Liver (tissue), 9 donors: ENCODE measurements around the gene FGD4. TPM values are rescaled to one million over a fixed set of nuclear protein-coding genes. Genes with fewer than 3 reads are reported as not detected.

Experiments used
- DNase-seq: peaks from one replicate; pipeline ENCODE4 v3.0.0-alpha.2; 2017; ENCODE audit warnings: low spot score
- H3K27ac ChIP-seq, 2 donors: one replicate each; pipeline ENCODE4 v1.7.0; 2013; ENCODE audit warnings: inconsistent platforms in 2 of 2, low read length in 2 of 2, control low read depth in 1 of 2, low read depth in 1 of 2, mild to moderate bottlenecking in 1 of 2
- H3K27me3 ChIP-seq, 4 donors: one replicate each; pipeline versions ENCODE4 v1.6.1 to v1.7.0; 2013; ENCODE audit warnings: low read length in 3 of 4, inconsistent platforms in 1 of 4, mild to moderate bottlenecking in 1 of 4, moderate library complexity in 1 of 4; ENCODE audit not compliant: control insufficient read depth in 4 of 4, insufficient read depth in 4 of 4
- H3K36me3 ChIP-seq, 4 donors: one replicate each; pipeline versions ENCODE4 v1.6.1 to v1.7.0; 2013; ENCODE audit warnings: low read length in 3 of 4, mild to moderate bottlenecking in 3 of 4, low read depth in 1 of 4, moderate library complexity in 1 of 4; ENCODE audit not compliant: control insufficient read depth in 4 of 4, insufficient read depth in 3 of 4
- H3K4me1 ChIP-seq, 4 donors: one replicate each; pipeline versions ENCODE4 v1.6.1 to v1.7.0; 2013; ENCODE audit warnings: low read length in 3 of 4, mild to moderate bottlenecking in 3 of 4, moderate library complexity in 1 of 4; ENCODE audit not compliant: control insufficient read depth in 4 of 4, insufficient read depth in 4 of 4
- H3K4me3 ChIP-seq, 3 donors: one replicate each; pipeline versions ENCODE4 v1.6.1 to v1.7.0; 2013; ENCODE audit warnings: low read length in 3 of 3, control low read depth in 1 of 3, low read depth in 1 of 3, mild to moderate bottlenecking in 1 of 3
- H3K9ac ChIP-seq, 2 donors: one replicate each; pipeline ENCODE4 v1.7.0; 2013; ENCODE audit warnings: low read length in 2 of 2, mild to moderate bottlenecking in 2 of 2, moderate library complexity in 2 of 2, control low read depth in 1 of 2, low read depth in 1 of 2
- H3K9me3 ChIP-seq, 4 donors: one replicate each; pipeline versions ENCODE4 v1.6.1 to v1.7.0; 2013; ENCODE audit warnings: low read length in 3 of 4; ENCODE audit not compliant: control insufficient read depth in 4 of 4
- EGR1 ChIP-seq, 2 donors: IDR thresholded peaks; 2 replicates each; pipeline ENCODE4 v1.6.1; 2016 to 2018; ENCODE audit warnings: antibody characterized with exemption in 2 of 2, low read depth in 2 of 2
- FOXA1 ChIP-seq: IDR thresholded peaks from 2 replicates; pipeline ENCODE4 v1.6.1; 2016; ENCODE audit warnings: antibody characterized with exemption
- FOXA2 ChIP-seq: IDR thresholded peaks from 2 replicates; pipeline ENCODE4 v1.6.1; 2016; ENCODE audit warnings: antibody characterized with exemption
- GABPA ChIP-seq, 2 donors: IDR thresholded peaks in 1 of 2; conservative IDR thresholded peaks in 1 of 2; 2 replicates each; pipeline ENCODE4 v1.6.1; 2016; ENCODE audit warnings: antibody characterized with exemption in 2 of 2, mild to moderate bottlenecking in 1 of 2, moderate library complexity in 1 of 2
- HNF4A ChIP-seq, 2 donors: conservative IDR thresholded peaks; 2 replicates each; pipeline ENCODE4 v1.6.1; 2016; ENCODE audit warnings: antibody characterized with exemption in 2 of 2, mild to moderate bottlenecking in 2 of 2
- HNF4G ChIP-seq: IDR thresholded peaks from 2 replicates; pipeline ENCODE4 v1.6.1; 2016; ENCODE audit warnings: antibody characterized with exemption
- JUND ChIP-seq, 2 donors: IDR thresholded peaks; 2 replicates each; pipeline ENCODE4 v1.6.1; 2016; ENCODE audit warnings: antibody characterized with exemption in 2 of 2
- NR2F2 ChIP-seq: IDR thresholded peaks from 2 replicates; pipeline ENCODE4 v1.6.1; 2016; ENCODE audit warnings: antibody characterized with exemption
- RAD21 ChIP-seq, 2 donors: IDR thresholded peaks; 2 replicates each; pipeline ENCODE4 v1.6.1; 2016; ENCODE audit warnings: antibody characterized with exemption in 2 of 2, mild to moderate bottlenecking in 2 of 2
- RXRA ChIP-seq, 2 donors: IDR thresholded peaks; 2 replicates each; pipeline ENCODE4 v1.6.1; 2017 to 2018; ENCODE audit warnings: antibody characterized with exemption in 2 of 2, mild to moderate bottlenecking in 1 of 2
- SP1 ChIP-seq: IDR thresholded peaks from 2 replicates; pipeline ENCODE4 v1.6.1; 2018; ENCODE audit warnings: antibody characterized with exemption, mild to moderate bottlenecking
- TAF1 ChIP-seq: conservative IDR thresholded peaks from 2 replicates; pipeline ENCODE4 v1.6.1; 2016; ENCODE audit warnings: antibody characterized with exemption, mild to moderate bottlenecking
- YY1 ChIP-seq: IDR thresholded peaks from 2 replicates; pipeline ENCODE4 v1.6.1; 2016; ENCODE audit warnings: antibody characterized with exemption, mild to moderate bottlenecking
- WGBS: extraction: QIAGEN DNeasy Blood & Tissue Kit; methylation state at CpG from one replicate; pipeline ENCODE4 v1.1.7; 2013; 5-methylcytosine and 5-hydroxymethylcytosine counted together
- polyA plus RNA-seq, 2 donors: library from polyadenylated mRNA; stranded (reverse) in 1 of 2; unstranded in 1 of 2; fragments of 200-250 nt in 1 of 2; fragments of >200 nt in 1 of 2; fragmentation: Nextera tagmentation in 1 of 2; extraction: Ambion mirVana in 1 of 2; gene quantifications; one replicate each; pipeline versions ENCODE4 v1.2.1 to v1.2.3, GENCODE V29; 2013 to 2015
- total RNA-seq, 2 donors: library from RNA; depleted of rRNA; stranded (reverse); fragments of >200 nt; gene quantifications; one replicate each; pipeline ENCODE4 v1.2.3, GENCODE V29; 2014
- TF ChIP-seq, protein P1 (sequence below): IDR thresholded peaks from 2 replicates; pipeline ENCODE4 v1.6.1; 2016; ENCODE audit warnings: antibody characterized with exemption
- TF ChIP-seq, protein P2 (sequence below): IDR thresholded peaks from 2 replicates; pipeline ENCODE4 v1.6.1; 2016; ENCODE audit warnings: antibody characterized with exemption
- TF ChIP-seq, protein P3 (sequence below): fragments of 150-350 bp; IDR thresholded peaks from 2 replicates; pipeline ENCODE4 v1.5.1; 2017; ENCODE audit warnings: improper control_type of control experiment, low read depth, low read length; ENCODE audit not compliant: missing input control
- TF ChIP-seq, protein P4 (sequence below): IDR thresholded peaks from 2 replicates; pipeline ENCODE4 v1.6.1; 2016; ENCODE audit warnings: antibody characterized with exemption, mild to moderate bottlenecking
- TF ChIP-seq, protein P5 (sequence below): IDR thresholded peaks from 2 replicates; pipeline ENCODE4 v1.6.1; 2016; ENCODE audit warnings: antibody characterized with exemption
- donor health status: healthy.
- donor health status: healthy.
- donor health status: healthy.
- donor health status: healthy.
- donor health status: healthy.

Gene FGD4
- total and polyA plus RNA-seq, 4 donors = 3.8 to 26.4 (median 9.0) TPM

DNA sequence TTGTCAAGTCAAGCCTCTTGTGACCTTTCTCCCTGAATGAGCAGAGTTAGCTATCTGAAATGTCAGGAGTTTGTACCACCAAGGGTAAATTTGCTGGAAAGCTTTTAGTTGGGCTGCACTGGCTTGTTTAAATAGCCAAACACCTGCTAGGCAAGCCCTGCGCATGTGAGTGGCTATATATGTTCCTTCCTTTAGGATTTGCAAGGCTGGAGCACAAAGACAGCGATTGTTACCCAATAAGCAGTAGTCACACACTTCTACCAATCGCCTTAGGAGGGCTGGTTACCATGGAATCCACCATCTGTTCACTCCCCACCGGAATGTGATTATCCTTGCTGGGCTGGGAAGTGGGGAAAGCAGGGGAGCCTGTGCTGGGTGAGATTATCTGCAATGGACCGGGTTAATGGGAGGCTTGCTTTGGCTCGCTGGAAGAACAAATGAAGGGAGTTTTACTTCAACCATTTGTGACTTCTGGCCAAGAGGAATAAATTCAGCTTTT lies 102.5 kb downstream of the FGD4 start:
- Histone ChIP-seq H3K9me3 (no peaks in the 10 kb centered on the region), H3K4me1 (peaks cover 4 to 45% (median 19%) of the 10 kb centered on the region in 4 donors), H3K4me3 (peak overlapping the region; percentile 30 to 70 (median 36)), H3K27ac (peak overlapping the region; percentile 78 to 99), H3K27me3 (no peaks in the 10 kb centered on the region), H3K9ac (peak overlapping the region; percentile 42 to 98), H3K36me3 (no peaks in the 10 kb centered on the region)
- WGBS = 20% methylated on average over 6 of the region's 6 CpGs
- no peak for DNase-seq
- no peak for TF ChIP-seq SP1
- TF ChIP-seq FOXA2 = no peak
- TF ChIP-seq, protein P1, sequence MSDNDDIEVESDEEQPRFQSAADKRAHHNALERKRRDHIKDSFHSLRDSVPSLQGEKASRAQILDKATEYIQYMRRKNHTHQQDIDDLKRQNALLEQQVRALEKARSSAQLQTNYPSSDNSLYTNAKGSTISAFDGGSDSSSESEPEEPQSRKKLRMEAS = no peak
- TF ChIP-seq, protein P2, sequence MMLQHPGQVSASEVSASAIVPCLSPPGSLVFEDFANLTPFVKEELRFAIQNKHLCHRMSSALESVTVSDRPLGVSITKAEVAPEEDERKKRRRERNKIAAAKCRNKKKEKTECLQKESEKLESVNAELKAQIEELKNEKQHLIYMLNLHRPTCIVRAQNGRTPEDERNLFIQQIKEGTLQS = no peak
- TF ChIP-seq, protein P3, sequence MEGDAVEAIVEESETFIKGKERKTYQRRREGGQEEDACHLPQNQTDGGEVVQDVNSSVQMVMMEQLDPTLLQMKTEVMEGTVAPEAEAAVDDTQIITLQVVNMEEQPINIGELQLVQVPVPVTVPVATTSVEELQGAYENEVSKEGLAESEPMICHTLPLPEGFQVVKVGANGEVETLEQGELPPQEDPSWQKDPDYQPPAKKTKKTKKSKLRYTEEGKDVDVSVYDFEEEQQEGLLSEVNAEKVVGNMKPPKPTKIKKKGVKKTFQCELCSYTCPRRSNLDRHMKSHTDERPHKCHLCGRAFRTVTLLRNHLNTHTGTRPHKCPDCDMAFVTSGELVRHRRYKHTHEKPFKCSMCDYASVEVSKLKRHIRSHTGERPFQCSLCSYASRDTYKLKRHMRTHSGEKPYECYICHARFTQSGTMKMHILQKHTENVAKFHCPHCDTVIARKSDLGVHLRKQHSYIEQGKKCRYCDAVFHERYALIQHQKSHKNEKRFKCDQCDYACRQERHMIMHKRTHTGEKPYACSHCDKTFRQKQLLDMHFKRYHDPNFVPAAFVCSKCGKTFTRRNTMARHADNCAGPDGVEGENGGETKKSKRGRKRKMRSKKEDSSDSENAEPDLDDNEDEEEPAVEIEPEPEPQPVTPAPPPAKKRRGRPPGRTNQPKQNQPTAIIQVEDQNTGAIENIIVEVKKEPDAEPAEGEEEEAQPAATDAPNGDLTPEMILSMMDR = no peak
- peak; percentile 36 to 41 for TF ChIP-seq HNF4A (conservative IDR thresholded peaks at IDR 0.05)
- TF ChIP-seq NR2F2 = no peak
- peak; percentile 19 to 39 for TF ChIP-seq RAD21 (IDR thresholded peaks at IDR 0.05)
- no peak for TF ChIP-seq FOXA1
- TF ChIP-seq HNF4G = no peak
- no peak for TF ChIP-seq GABPA (IDR thresholded peaks at IDR 0.05 in 1 of 2, conservative IDR thresholded peaks at IDR 0.05 in 1 of 2)
- TF ChIP-seq, protein P4, sequence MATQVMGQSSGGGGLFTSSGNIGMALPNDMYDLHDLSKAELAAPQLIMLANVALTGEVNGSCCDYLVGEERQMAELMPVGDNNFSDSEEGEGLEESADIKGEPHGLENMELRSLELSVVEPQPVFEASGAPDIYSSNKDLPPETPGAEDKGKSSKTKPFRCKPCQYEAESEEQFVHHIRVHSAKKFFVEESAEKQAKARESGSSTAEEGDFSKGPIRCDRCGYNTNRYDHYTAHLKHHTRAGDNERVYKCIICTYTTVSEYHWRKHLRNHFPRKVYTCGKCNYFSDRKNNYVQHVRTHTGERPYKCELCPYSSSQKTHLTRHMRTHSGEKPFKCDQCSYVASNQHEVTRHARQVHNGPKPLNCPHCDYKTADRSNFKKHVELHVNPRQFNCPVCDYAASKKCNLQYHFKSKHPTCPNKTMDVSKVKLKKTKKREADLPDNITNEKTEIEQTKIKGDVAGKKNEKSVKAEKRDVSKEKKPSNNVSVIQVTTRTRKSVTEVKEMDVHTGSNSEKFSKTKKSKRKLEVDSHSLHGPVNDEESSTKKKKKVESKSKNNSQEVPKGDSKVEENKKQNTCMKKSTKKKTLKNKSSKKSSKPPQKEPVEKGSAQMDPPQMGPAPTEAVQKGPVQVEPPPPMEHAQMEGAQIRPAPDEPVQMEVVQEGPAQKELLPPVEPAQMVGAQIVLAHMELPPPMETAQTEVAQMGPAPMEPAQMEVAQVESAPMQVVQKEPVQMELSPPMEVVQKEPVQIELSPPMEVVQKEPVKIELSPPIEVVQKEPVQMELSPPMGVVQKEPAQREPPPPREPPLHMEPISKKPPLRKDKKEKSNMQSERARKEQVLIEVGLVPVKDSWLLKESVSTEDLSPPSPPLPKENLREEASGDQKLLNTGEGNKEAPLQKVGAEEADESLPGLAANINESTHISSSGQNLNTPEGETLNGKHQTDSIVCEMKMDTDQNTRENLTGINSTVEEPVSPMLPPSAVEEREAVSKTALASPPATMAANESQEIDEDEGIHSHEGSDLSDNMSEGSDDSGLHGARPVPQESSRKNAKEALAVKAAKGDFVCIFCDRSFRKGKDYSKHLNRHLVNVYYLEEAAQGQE = no peak
- peak; percentile 27 for TF ChIP-seq TAF1
- peak in 1 of 2 donors; percentile 34 for TF ChIP-seq RXRA (IDR thresholded peaks at IDR 0.05)
- TF ChIP-seq, protein P5, sequence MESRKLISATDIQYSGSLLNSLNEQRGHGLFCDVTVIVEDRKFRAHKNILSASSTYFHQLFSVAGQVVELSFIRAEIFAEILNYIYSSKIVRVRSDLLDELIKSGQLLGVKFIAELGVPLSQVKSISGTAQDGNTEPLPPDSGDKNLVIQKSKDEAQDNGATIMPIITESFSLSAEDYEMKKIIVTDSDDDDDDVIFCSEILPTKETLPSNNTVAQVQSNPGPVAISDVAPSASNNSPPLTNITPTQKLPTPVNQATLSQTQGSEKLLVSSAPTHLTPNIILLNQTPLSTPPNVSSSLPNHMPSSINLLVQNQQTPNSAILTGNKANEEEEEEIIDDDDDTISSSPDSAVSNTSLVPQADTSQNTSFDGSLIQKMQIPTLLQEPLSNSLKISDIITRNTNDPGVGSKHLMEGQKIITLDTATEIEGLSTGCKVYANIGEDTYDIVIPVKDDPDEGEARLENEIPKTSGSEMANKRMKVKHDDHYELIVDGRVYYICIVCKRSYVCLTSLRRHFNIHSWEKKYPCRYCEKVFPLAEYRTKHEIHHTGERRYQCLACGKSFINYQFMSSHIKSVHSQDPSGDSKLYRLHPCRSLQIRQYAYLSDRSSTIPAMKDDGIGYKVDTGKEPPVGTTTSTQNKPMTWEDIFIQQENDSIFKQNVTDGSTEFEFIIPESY = no peak
- no peak for TF ChIP-seq JUND (IDR thresholded peaks at IDR 0.05)
- TF ChIP-seq YY1 = no peak
- no peak for TF ChIP-seq EGR1 (IDR thresholded peaks at IDR 0.05; ENCODE audit: low read depth in 2 of 2)
